Activated B cell treated with CpG ODN at 0.5 μM for 24 hours (primary cell): ENCODE results near the gene PLEKHA6. TPM values are rescaled to one million over a fixed set of nuclear protein-coding genes. Genes with fewer than 3 reads are reported as not detected.
"Not testable (repeated sequence)": the region's sequence is repeated elsewhere in the genome, so short reads cannot be mapped to it uniquely, and the experiment has no call there.

Source experiments
- ATAC-seq: fragments of 200-7000 bp; cut with Tn5 transposase; one replicate; pipeline ENCODE4 v1.10.0; 2021; ENCODE audit warnings: low read depth, mild to moderate bottlenecking, moderate library complexity
- CTCF ChIA-PET: fragments of 350-600 bp; sonication (Branson Sonifier 250); formaldehyde crosslinking; loops from one replicate; lab custom pipeline; 2021; ENCODE audit warnings: antibody characterized with exemption; lab: Charles Lee
- POLR2A ChIA-PET: fragments of 350-600 bp; sonication (Branson Sonifier 250); formaldehyde crosslinking; loops from one replicate; lab custom pipeline; 2021; ENCODE audit warnings: antibody characterized with exemption; lab: Charles Lee
- DNase-seq: peaks from one replicate; pipeline ENCODE4 v3.0.0; 2022
- H3K27ac Mint-ChIP-seq: one replicate; pipeline ENCODE4 v1.8.0; 2020; ENCODE audit warnings: mixed read lengths
- H3K27me3 Mint-ChIP-seq: one replicate; pipeline ENCODE4 v1.8.0; 2021; ENCODE audit warnings: mixed read lengths
- H3K36me3 Mint-ChIP-seq: one replicate; pipeline ENCODE4 v1.8.0; 2021; ENCODE audit warnings: low read depth, mixed read lengths
- H3K4me1 Mint-ChIP-seq: one replicate; pipeline ENCODE4 v1.8.0; 2021; ENCODE audit warnings: mixed read lengths
- H3K4me3 Mint-ChIP-seq: one replicate; pipeline ENCODE4 v1.8.0; 2020; ENCODE audit warnings: mild to moderate bottlenecking, mixed read lengths
- H3K9me3 Mint-ChIP-seq: one replicate; pipeline ENCODE4 v1.8.0; 2020; ENCODE audit warnings: mixed read lengths
- intact Hi-C: fragments of 100-400 bp; cut with micrococcal nuclease; formaldehyde crosslinking; loops from one replicate; pipeline ENCODE4 v1.15.1; 2024
- total RNA-seq: library from RNA; stranded (reverse); gene quantifications from 2 replicates; pipeline ENCODE4 v1.2.3, GENCODE V29; 2022
- TF ChIP-seq, protein P1 (sequence below): fragments of 200-600 bp; IDR thresholded peaks from one replicate; pipeline ENCODE4 v1.8.0; 2022; ENCODE audit warnings: antibody characterized with exemption, mild to moderate bottlenecking

The PLEKHA6 gene
- total RNA-seq, 1 donor from 2014 or later, result 0.62 TPM

- no peak overlapping the region for H3K27ac Mint-ChIP-seq
- intact Hi-C loops, result no loop called here
- ChIA-PET CTCF (no interaction called here), POLR2A (no interaction called here)
- no peaks in the 10 kb centered on the region for H3K36me3 Mint-ChIP-seq
- DNase-seq (no peak), ATAC-seq (no peak)
- H3K9me3 Mint-ChIP-seq, result no peaks in the 10 kb centered on the region
- H3K4me3 Mint-ChIP-seq, result no peak overlapping the region
- TF ChIP-seq, protein P1, sequence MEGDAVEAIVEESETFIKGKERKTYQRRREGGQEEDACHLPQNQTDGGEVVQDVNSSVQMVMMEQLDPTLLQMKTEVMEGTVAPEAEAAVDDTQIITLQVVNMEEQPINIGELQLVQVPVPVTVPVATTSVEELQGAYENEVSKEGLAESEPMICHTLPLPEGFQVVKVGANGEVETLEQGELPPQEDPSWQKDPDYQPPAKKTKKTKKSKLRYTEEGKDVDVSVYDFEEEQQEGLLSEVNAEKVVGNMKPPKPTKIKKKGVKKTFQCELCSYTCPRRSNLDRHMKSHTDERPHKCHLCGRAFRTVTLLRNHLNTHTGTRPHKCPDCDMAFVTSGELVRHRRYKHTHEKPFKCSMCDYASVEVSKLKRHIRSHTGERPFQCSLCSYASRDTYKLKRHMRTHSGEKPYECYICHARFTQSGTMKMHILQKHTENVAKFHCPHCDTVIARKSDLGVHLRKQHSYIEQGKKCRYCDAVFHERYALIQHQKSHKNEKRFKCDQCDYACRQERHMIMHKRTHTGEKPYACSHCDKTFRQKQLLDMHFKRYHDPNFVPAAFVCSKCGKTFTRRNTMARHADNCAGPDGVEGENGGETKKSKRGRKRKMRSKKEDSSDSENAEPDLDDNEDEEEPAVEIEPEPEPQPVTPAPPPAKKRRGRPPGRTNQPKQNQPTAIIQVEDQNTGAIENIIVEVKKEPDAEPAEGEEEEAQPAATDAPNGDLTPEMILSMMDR, result no peak
- H3K4me1 Mint-ChIP-seq, result no peaks in the 10 kb centered on the region
- peaks cover 16% of the 10 kb centered on the region for H3K27me3 Mint-ChIP-seq
These were observed 26.3 kb downstream of the PLEKHA6 start for GRCh38 chr1:204333427-204333826.

DNA sequence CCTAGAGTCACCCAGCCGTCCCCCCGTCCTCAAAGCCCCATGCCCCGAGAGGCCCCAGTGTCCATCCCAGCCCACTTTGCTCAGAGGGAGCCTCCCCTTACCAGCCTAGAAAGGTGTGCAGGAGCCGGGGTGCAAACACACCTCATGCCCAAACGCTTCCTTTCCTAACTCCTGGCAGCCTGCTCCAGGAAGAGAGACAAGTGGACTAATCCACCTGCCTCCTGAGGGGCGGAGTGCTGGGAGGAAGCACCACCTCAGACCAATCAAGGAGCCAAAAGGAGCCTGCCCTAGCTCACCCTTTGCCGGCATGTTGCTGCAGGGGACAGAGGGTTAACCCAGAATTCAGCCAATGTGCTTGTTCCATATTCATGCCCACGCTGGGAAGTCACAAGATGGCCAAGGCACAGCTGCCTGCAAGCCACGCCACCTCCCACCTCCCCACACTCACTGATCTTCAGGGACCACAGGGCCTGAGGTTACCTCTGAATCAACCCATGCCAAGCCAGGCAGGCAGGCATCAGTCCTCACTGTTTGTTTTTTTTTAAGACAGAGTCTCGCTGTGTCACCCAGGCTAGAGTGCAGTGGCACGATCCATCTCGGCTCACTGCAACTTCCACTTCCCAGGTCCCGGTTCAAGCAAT is 27.8 kb downstream of the PLEKHA6 start:
- no peaks in the 10 kb centered on the region for H3K36me3 Mint-ChIP-seq
- peaks cover 13% of the 10 kb centered on the region for H3K27me3 Mint-ChIP-seq
- TF ChIP-seq, protein P1, result no peak
- no peak overlapping the region for H3K27ac Mint-ChIP-seq
- H3K9me3 Mint-ChIP-seq, result no peaks in the 10 kb centered on the region
- ChIA-PET CTCF (no interaction called here), POLR2A (no interaction called here)
- intact Hi-C loops, result no loop called here
- ATAC-seq (no peak), DNase-seq (no peak)
- H3K4me1 Mint-ChIP-seq, result peaks cover 2% of the 10 kb centered on the region
- H3K4me3 Mint-ChIP-seq, result no peak overlapping the region

- H3K9me3 Mint-ChIP-seq, result no peaks in the 10 kb centered on the region
- DNase-seq (no peak), ATAC-seq (no peak)
- H3K4me1 Mint-ChIP-seq, result peaks cover 2% of the 10 kb centered on the region
- TF ChIP-seq, protein P1, result no peak
- CTCF ChIA-PET, result no interaction called here
- H3K27me3 Mint-ChIP-seq, result peaks cover 13% of the 10 kb centered on the region
- no peaks in the 10 kb centered on the region for H3K36me3 Mint-ChIP-seq
- no peak overlapping the region for H3K4me3 Mint-ChIP-seq
- POLR2A ChIA-PET, result no interaction called here
- H3K27ac Mint-ChIP-seq, result no peak overlapping the region
- intact Hi-C loops, result no loop called here
These were observed 28.5 kb downstream of the PLEKHA6 start for GRCh38 chr1:204331275-204331674.

- DNase-seq, H3K36me3 Mint-ChIP-seq, H3K27ac Mint-ChIP-seq, CTCF ChIA-PET, H3K4me3 Mint-ChIP-seq, intact Hi-C loops, ATAC-seq, H3K9me3 Mint-ChIP-seq, POLR2A ChIA-PET, H3K4me1 Mint-ChIP-seq, H3K27me3 Mint-ChIP-seq: not testable (repeated sequence)
These were observed 31.9 kb downstream of the PLEKHA6 start for GRCh38 chr1:204327870-204328269.

- Mint-ChIP-seq H3K4me3 (no peak overlapping the region), H3K36me3 (no peaks in the 10 kb centered on the region), H3K9me3 (no peaks in the 10 kb centered on the region), H3K4me1 (peaks cover 2% of the 10 kb centered on the region), H3K27me3 (peaks cover 12% of the 10 kb centered on the region), H3K27ac (no peak overlapping the region)
- ChIA-PET CTCF (no interaction called here), POLR2A (no interaction called here)
- TF ChIP-seq, protein P1, result no peak
- intact Hi-C loops, result no loop called here
- DNase-seq, result no peak
- ATAC-seq, result no peak
These were observed 32.4 kb downstream of the PLEKHA6 start for GRCh38 chr1:204327359-204327758.
